ENCODE data around the gene ADGRD1.

ADGRD1 gene

DNA sequence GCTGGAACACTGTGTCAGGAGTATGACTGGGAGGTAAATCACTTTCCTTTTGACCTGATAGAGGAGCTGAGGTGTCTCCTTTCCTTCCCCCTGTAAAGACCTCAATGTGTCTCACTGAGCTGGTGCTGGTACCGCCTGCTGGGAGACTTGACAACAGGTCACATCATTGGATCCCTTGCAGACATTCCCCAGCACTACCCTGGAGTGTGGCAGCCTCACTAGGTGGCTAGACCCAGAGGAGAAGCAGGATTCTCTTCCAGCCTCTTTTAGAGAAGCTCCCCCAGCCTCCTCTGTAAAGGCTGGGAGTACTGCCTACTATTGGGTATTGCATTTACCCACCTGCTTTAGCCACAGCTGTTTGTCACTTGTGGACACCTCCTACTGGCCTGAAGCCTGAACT is 223.9 kb downstream of the ADGRD1 start:
- no peak for DNase-seq (ENCODE audit: low read depth in 2 of 2)
- TF ChIP-seq, protein P1, sequence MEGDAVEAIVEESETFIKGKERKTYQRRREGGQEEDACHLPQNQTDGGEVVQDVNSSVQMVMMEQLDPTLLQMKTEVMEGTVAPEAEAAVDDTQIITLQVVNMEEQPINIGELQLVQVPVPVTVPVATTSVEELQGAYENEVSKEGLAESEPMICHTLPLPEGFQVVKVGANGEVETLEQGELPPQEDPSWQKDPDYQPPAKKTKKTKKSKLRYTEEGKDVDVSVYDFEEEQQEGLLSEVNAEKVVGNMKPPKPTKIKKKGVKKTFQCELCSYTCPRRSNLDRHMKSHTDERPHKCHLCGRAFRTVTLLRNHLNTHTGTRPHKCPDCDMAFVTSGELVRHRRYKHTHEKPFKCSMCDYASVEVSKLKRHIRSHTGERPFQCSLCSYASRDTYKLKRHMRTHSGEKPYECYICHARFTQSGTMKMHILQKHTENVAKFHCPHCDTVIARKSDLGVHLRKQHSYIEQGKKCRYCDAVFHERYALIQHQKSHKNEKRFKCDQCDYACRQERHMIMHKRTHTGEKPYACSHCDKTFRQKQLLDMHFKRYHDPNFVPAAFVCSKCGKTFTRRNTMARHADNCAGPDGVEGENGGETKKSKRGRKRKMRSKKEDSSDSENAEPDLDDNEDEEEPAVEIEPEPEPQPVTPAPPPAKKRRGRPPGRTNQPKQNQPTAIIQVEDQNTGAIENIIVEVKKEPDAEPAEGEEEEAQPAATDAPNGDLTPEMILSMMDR (IDR thresholded peaks at IDR 0.05; ENCODE audit: low read depth, low read length) = no peak

DNA sequence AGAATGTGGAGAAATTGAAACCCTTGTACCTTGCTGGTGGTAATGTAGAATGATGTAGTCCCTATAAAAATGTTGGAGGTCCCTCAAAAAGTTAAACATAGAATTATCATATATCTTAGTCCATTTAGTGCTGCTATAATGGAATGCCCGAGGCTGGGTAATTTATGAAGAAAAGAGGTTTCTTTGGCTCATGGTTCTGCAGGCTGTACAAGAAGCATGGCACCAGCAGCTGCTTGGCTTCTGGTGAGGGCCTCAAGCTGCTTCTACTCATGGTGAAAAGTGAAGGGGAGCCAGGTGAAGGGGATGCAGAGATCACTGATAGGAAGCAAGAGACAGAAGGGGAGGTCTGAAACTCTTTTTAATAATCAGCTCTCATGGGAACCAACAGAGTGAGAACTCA is 233.9 kb downstream of the ADGRD1 start:
- TF ChIP-seq, protein P1 (IDR thresholded peaks at IDR 0.05; ENCODE audit: low read depth, low read length) = no peak
- no peak for DNase-seq (ENCODE audit: low read depth in 2 of 2)
- H3K4me3 ChIP-seq (replicated peaks in 1 of 2; ENCODE audit: low read depth in 2 of 2, low read length in 2 of 2) = no peak overlapping the region

More for the DNA sequence above, 223.9 kb downstream of the ADGRD1 start:
- no peak overlapping the region for H3K4me3 ChIP-seq (replicated peaks in 1 of 2; ENCODE audit: low read depth in 2 of 2, low read length in 2 of 2)

DNA sequence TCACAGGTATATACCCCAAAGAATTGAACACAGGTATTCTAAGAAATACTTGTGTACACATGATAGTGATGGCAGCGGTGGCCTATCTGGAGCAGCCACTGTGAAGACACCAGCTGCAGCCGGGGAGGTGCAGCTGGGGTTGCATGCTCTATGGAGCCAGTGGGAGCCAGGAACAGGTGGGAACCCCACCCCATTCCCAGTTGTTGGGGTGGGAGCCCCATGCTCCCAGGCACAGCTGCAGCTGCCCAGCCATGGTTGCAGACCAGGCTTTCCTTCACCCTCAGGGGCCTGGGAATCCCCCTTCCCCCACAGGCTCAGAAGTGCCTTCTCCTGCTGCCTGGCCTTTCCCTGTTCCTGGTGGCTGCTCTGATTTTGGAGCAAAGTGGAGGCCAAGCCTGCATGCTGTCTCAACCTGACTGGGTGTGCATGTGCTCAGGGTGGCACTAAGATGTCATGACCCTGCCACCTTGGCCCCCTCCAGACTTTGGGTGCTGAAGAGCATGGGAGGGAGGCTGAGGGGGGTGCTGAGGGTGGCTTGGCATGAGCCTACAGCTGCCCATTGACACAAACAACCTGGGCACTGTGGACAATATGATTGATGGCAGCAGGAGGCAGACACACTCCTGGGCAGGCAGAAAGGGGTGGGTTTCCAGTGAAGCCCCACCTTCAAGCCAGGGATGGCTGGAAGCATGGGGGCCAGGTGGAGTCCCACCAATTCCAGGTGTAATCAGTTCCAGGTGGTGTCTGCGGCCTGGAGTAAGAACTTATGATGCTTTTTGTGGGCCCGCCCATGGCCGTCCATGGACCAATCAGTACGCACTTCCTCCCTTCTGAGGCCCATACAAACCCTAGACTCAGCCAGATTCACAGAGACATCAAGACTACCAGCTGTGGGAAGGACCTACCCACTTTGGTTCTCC is 234.7 kb downstream of the ADGRD1 start:
- no peak overlapping the region for H3K4me3 ChIP-seq (replicated peaks in 1 of 2; ENCODE audit: low read depth in 2 of 2, low read length in 2 of 2)
- DNase-seq (ENCODE audit: low read depth in 2 of 2) = no peak
- TF ChIP-seq, protein P1 (IDR thresholded peaks at IDR 0.05; ENCODE audit: low read depth, low read length) = no peak

GRCh38 chr12:131189781-131190180 is 236.1 kb downstream of the ADGRD1 start:
- TF ChIP-seq, protein P1 (IDR thresholded peaks at IDR 0.05; ENCODE audit: low read depth, low read length) = no peak
- DNase-seq (ENCODE audit: low read depth in 2 of 2) = no peak
- H3K4me3 ChIP-seq (replicated peaks in 1 of 2; ENCODE audit: low read depth in 2 of 2, low read length in 2 of 2) = no peak overlapping the region

DNA sequence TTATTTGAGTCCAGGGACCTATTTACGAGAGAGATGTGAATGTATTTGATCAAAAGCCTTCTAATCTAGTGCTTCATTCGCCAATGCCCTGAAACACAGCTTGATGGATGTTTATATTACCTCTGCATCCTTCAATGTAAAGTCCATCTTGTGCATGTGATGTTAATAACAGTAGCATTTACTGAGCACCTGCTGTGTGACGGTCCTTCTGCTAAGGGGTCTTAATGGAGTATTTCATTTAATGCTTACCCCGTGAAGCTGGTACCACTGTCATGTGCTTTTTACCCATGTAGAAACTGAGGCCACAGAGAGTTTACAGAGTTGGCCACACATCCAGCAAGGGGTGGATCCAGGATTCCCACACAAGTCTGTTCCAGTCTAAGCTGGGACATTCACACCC is 237.3 kb downstream of the ADGRD1 start:
- TF ChIP-seq, protein P1 (IDR thresholded peaks at IDR 0.05; ENCODE audit: low read depth, low read length) = no peak
- no peak for DNase-seq (ENCODE audit: low read depth in 2 of 2)
- H3K4me3 ChIP-seq (replicated peaks in 1 of 2; ENCODE audit: low read depth in 2 of 2, low read length in 2 of 2) = no peak overlapping the region

Measured in cardiac fibroblast (primary cell).